Heart right ventricle (tissue), 16 donors: ENCODE data around the gene ZC3H12D. TPM values are rescaled to one million over a fixed set of nuclear protein-coding genes. Genes with fewer than 3 reads are reported as not detected.
A peak's percentile ranks its signal among the peaks of the same experiment; 100 is the strongest.

ENCODE experiments used
- ATAC-seq, 8 donors: fragments of 200-7000 bp; cut with Tn5 transposase; one replicate each; pipeline ENCODE4 v1.9.1; 2020; ENCODE audit warnings: mild to moderate bottlenecking in 8 of 8, moderate library complexity in 8 of 8, moderate number of reproducible peaks in 1 of 8
- DNase-seq, 2 donors: peaks; one replicate each; pipeline ENCODE4 v3.0.0-alpha.2; 2020
- H3K27ac ChIP-seq, 10 donors: fragments of 200-600 bp; sonication (generic) in 2 of 10; one replicate each; pipeline versions ENCODE4 v1.5.0 to v1.8.0; 2020 to 2022; ENCODE audit warnings: mild to moderate bottlenecking in 3 of 10
- H3K27me3 ChIP-seq, 7 donors: fragments of 200-600 bp; one replicate each; pipeline ENCODE4 v1.8.0; 2021 to 2022; ENCODE audit warnings: mild to moderate bottlenecking in 2 of 7
- H3K36me3 ChIP-seq, 9 donors: fragments of 200-600 bp; sonication (generic) in 1 of 9; one replicate each; pipeline versions ENCODE4 v1.5.0 to v1.8.0; 2020 to 2022; ENCODE audit warnings: mild to moderate bottlenecking in 2 of 9
- H3K4me1 ChIP-seq, 9 donors: fragments of 200-600 bp; sonication (generic) in 1 of 9; one replicate each; pipeline versions ENCODE4 v1.5.0 to v1.8.0; 2020 to 2022; ENCODE audit warnings: mild to moderate bottlenecking in 4 of 9
- H3K4me3 ChIP-seq, 10 donors: fragments of 200-600 bp; sonication (generic) in 2 of 10; one replicate each; pipeline versions ENCODE4 v1.5.0 to v1.8.0; 2020 to 2022; ENCODE audit warnings: mild to moderate bottlenecking in 7 of 10, moderate library complexity in 2 of 10
- H3K9me3 ChIP-seq, 11 donors: fragments of 200-600 bp in 10 of 11; sonication (generic) in 2 of 11; one replicate each; pipeline versions ENCODE4 v1.5.0 to v1.8.0; 2013 to 2022; ENCODE audit warnings: mild to moderate bottlenecking in 2 of 11, control low read depth in 1 of 11, moderate library complexity in 1 of 11
- CTCF ChIP-seq, 9 donors: fragments of 200-600 bp; sonication (generic) in 2 of 9; IDR thresholded peaks; one replicate each; pipeline versions ENCODE4 v1.5.0 to v1.8.0; 2021 to 2022; ENCODE audit warnings: antibody characterized with exemption in 9 of 9, mild to moderate bottlenecking in 5 of 9, moderate library complexity in 1 of 9
- WGBS, 2 donors: extraction: QIAGEN DNeasy Blood & Tissue Kit; methylation state at CpG; one replicate each; pipeline ENCODE4 v1.1.7; 2013; ENCODE audit warnings: inconsistent platforms in 1 of 2; 5-methylcytosine and 5-hydroxymethylcytosine counted together
- intact Hi-C, 10 donors: fragments of 100-400 bp; cut with DNase I; formaldehyde crosslinking; loops; one replicate each; pipeline versions ENCODE4 v1.11.1 to v1.14.2; 2022
- polyA plus RNA-seq, 2 donors: library from polyadenylated mRNA; stranded (reverse); fragments of 200-250 nt; gene quantifications; one replicate each; pipeline ENCODE4 v1.2.3, GENCODE V29; 2013
- total RNA-seq, 10 donors: library from RNA; stranded (reverse); fragmentation: NEBNext Ultra II Directional in 3 of 10; extraction: Animal tissue kit (Norgen Biotek cat#: 25700) in 3 of 10; gene quantifications; one replicate each; pipeline versions ENCODE4 v1.2.1 to v1.2.4, GENCODE V29; 2021 to 2023
- donor health status: Arrhythmogenic right ventricular cardiomyopathy.
- donor health status: ischemic (EF 13 %, LVEDD 7.1; RV severe dilation, severe dysfunction).
- donor health status: healthy with polysubstance abuse.
- donor health status: DM: no; HTN: yes; CAD: no.
- donor health status: DM: no; HTN: no; CAD: no.
- donor health status: ischemic (EF 25% LVEDD 6.9; RV normal size, moderate dysfunction).
- donor health status: ischemic (EF 25% LVEDD 5.7; RV mildly dilated, moderate dysfunction).
- donor health status: healthy.
- donor health status: DM: yes; HTN: yes; CAD: no.
- donor health status: Ischemic cardiomyopathy.
- donor health status: ischemic (EF 35%, LVEDD 5.7; RV mildly dilated, moderate dysfunction).
- donor health status: nonischemic (EF 11% LVEDD 7.7; RV severe dilation, severe dysfunction).
- donor health status: DM: yes; HTN: yes; CAD: no.
- donor health status: PGD.
- donor health status: ischemic (EF 29% LVEDD 5.4; RV normal size, mild dysfunction).
- donor health status: nonischemic (EF 23%, LVEDD 6.1; RV moderate dilation, normal function).

The ZC3H12D gene
- total and polyA plus RNA-seq, 12 donors: 0.14 to 1.2 (median 0.31) TPM

- H3K27ac ChIP-seq: no peak overlapping the region
- TF ChIP-seq CTCF (IDR thresholded peaks at IDR 0.05): no peak
- no peak for ATAC-seq
- H3K4me1 ChIP-seq: peaks cover 23 to 48% (median 36%) of the 10 kb centered on the region in 9 donors
- intact Hi-C loops: loop anchor here in 1 of 10 donors (5.0 kb wide), 1 partner anchor 67 kb away; no protein-coding TSS in a partner anchor
- peaks cover 0 to 66% (median 52%) of the 10 kb centered on the region in 7 donors for H3K27me3 ChIP-seq
- H3K4me3 ChIP-seq: peak overlapping the region in 9 of 10 donors; percentile 39 to 63 (median 55)
- DNase-seq: no peak
- WGBS, 2 donors: 82 to 86% methylated on average over 14 of the region's 14 CpGs
- H3K9me3 ChIP-seq: no peaks in the 10 kb centered on the region
- H3K36me3 ChIP-seq: no peaks in the 10 kb centered on the region
Measured at GRCh38 chr6:149449831-149450678, 34.8 kb downstream of the ZC3H12D start.

DNA sequence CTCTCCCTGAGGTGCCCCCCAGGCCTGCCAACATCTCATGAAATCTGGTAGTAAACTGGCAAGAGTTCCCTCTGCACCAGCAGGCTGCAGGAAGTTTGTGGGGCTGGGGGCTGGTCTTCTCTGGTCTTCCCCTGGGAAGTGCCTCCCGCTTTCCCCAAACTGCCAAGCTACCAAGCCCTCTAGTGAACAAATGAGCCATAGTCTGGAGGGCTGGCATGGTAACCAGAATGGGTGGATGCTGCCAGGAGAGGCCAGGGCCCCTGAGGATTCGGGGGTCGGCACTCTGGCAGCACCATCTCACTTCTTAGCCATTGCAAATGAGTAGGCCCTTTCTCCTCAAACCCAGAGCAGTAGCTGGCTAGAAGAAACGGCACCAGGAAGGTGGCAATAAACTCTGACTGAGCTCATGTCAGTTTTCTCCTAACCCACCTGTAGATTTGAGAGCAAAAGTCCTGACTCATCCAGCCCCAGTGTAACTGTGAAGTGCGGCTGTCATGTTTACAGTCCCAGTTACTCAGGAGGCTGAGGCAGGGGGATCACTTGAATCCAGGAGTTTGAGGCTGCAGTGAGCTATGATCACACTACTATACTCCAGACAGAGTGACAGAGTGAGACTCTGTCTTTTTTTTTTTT is 35.9 kb downstream of the ZC3H12D start:
- WGBS, 2 donors: 88 to 93% methylated on average over 5 of the region's 5 CpGs
- DNase-seq: no peak
- intact Hi-C loops: no loop called here
- Histone ChIP-seq H3K27me3 (peaks cover 0 to 70% (median 55%) of the 10 kb centered on the region in 7 donors), H3K36me3 (no peaks in the 10 kb centered on the region), H3K9me3 (no peaks in the 10 kb centered on the region), H3K4me3 (no peak overlapping the region), H3K27ac (no peak overlapping the region), H3K4me1 (peaks cover 15 to 37% (median 29%) of the 10 kb centered on the region in 9 donors)
- no peak for ATAC-seq
- no peak for TF ChIP-seq CTCF (IDR thresholded peaks at IDR 0.05)

DNA sequence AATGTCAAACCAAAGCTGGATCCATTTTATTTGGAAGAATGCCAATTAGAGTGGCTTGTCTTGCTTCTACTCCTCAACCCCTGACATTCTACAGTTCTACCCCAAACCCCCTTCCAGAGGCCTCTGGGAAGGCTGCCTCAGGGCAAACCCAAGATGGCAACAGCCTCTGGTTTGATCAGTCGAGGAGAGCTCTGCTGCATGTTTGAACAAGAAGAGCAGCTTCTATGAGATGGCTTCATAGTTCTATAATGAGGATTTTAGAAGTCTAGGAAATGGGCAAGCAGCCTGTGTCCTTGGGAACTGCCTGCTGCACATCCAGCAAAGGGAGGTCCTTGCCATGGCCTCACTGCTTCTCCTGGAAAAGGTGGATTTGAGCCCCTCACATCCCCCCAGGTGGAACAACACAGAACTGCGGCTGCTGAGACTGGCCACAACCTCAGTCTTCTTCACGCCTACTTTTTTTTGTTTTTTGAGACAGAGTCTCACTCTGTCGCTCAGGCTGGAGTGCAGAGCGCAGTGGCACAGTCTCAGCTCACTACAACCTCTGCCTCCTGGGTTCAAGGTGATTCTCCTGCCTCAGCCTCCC is 37.9 kb downstream of the ZC3H12D start:
- H3K27me3 ChIP-seq: peaks cover 0 to 79% (median 57%) of the 10 kb centered on the region in 7 donors
- intact Hi-C loops: no loop called here
- TF ChIP-seq CTCF (IDR thresholded peaks at IDR 0.05): no peak
- no peaks in the 10 kb centered on the region for H3K9me3 ChIP-seq
- H3K4me3 ChIP-seq: no peak overlapping the region
- WGBS, 2 donors: 91 to 95% methylated on average over 5 of the region's 5 CpGs
- no peak for DNase-seq
- no peaks in the 10 kb centered on the region for H3K36me3 ChIP-seq
- no peak overlapping the region for H3K27ac ChIP-seq
- peaks cover 7 to 20% (median 16%) of the 10 kb centered on the region in 9 donors for H3K4me1 ChIP-seq
- no peak for ATAC-seq

- H3K9me3 ChIP-seq: no peaks in the 10 kb centered on the region
- H3K36me3 ChIP-seq: no peaks in the 10 kb centered on the region
- no peak overlapping the region for H3K27ac ChIP-seq
- intact Hi-C loops: no loop called here
- no peak for DNase-seq
- 88 to 97% methylated on average over 7 of the region's 7 CpGs for WGBS, 2 donors
- TF ChIP-seq CTCF (IDR thresholded peaks at IDR 0.05): no peak
- peak in 1 of 8 donors; percentile 29 for ATAC-seq
- peaks cover 0 to 78% (median 57%) of the 10 kb centered on the region in 7 donors for H3K27me3 ChIP-seq
- no peak overlapping the region for H3K4me3 ChIP-seq
- peaks cover 2 to 8% (median 4%) of the 10 kb centered on the region in 9 donors for H3K4me1 ChIP-seq
Measured at GRCh38 chr6:149445573-149445972, 39.2 kb downstream of the ZC3H12D start.
